PC-3 (cell line): ENCODE data around the gene UBE2R2. TPM values are rescaled to one million over a fixed set of nuclear protein-coding genes. Genes with fewer than 3 reads are reported as not detected.
A peak's percentile ranks its signal among the peaks of the same experiment; 100 is the strongest.

Source experiments
- ATAC-seq: fragments of 200-7000 bp; cut with Tn5 transposase; 2 replicates; pipeline ENCODE4 v1.9.1; 2020; ENCODE audit warnings: mild to moderate bottlenecking, moderate library complexity
- BruUV-seq: library from RNA; stranded (reverse); fragments of 400-500 nt; replicated peaks from 2 replicates; lab custom pipeline; 2021; lab: Mats Ljungman, UMichigan
- CTCF ChIA-PET: fragments of 300-600 bp; sonication (Branson Sonifier 250); formaldehyde crosslinking; loops from one replicate; lab custom pipeline; 2022; ENCODE audit warnings: antibody characterized with exemption; lab: Charles Lee
- POLR2A ChIA-PET: fragments of 300-600 bp; sonication (Branson Sonifier 250); formaldehyde crosslinking; loops from one replicate; lab custom pipeline; 2022; ENCODE audit warnings: antibody characterized with exemption; ENCODE audit not compliant: unreplicated experiment; lab: Charles Lee
- DNase-seq: peaks from one replicate; pipeline ENCODE4 v3.0.0-alpha.2; 2015
- H2AFZ ChIP-seq: fragments of 300-600 bp; sonication (generic); 2 replicates; pipeline ENCODE4 v1.6.0; 2016; ENCODE audit warnings: antibody characterized with exemption, low read length
- H3F3A ChIP-seq: fragments of 300-600 bp; sonication (generic); one replicate; pipeline ENCODE4 v1.6.0; 2017; ENCODE audit warnings: antibody characterized with exemption, low read length, control low read depth, mild to moderate bottlenecking; ENCODE audit not compliant: unreplicated experiment
- H3K27ac ChIP-seq: fragments of 300-600 bp; sonication (generic); 2 replicates; pipeline ENCODE4 v1.5.1; 2016; ENCODE audit warnings: mild to moderate bottlenecking, low read length
- H3K27me3 ChIP-seq: fragments of 300-600 bp; sonication (generic); 2 replicates; pipeline ENCODE4 v1.6.1; 2016; ENCODE audit warnings: low read length, mixed read lengths
- H3K36me3 ChIP-seq: fragments of 300-600 bp; sonication (generic); 2 replicates; pipeline ENCODE4 v1.6.1; 2016; ENCODE audit warnings: low read depth, mixed run types, low read length, mixed read lengths
- H3K4me1 ChIP-seq: fragments of 300-600 bp; sonication (generic); 2 replicates; pipeline ENCODE4 v1.5.1; 2016; ENCODE audit warnings: low read length; ENCODE audit not compliant: insufficient read depth
- H3K4me2 ChIP-seq: fragments of 300-600 bp; sonication (generic); 2 replicates; pipeline ENCODE4 v1.6.0; 2016; ENCODE audit warnings: low read length
- H3K4me3 ChIP-seq: fragments of 300-600 bp; sonication (generic); 2 replicates; pipeline ENCODE4 v1.5.1; 2016; ENCODE audit warnings: mild to moderate bottlenecking, low read length, mixed read lengths
- H3K79me2 ChIP-seq: fragments of 300-600 bp; sonication (generic); 2 replicates; pipeline ENCODE4 v1.6.1; 2017; ENCODE audit warnings: low read length, mixed read lengths
- H3K9ac ChIP-seq: fragments of 300-600 bp; sonication (generic); 2 replicates; pipeline ENCODE4 v1.6.0; 2016; ENCODE audit warnings: mild to moderate bottlenecking, low read length
- H3K9me2 ChIP-seq: fragments of 300-600 bp; sonication (generic); replicated peaks from 2 replicates; pipeline ENCODE4 v1.6.1; 2016; ENCODE audit warnings: mixed run types, low read length, mixed read lengths
- H3K9me3 ChIP-seq: fragments of 300-600 bp; sonication (generic); 2 replicates; pipeline ENCODE4 v1.6.1; 2016; ENCODE audit warnings: low read length, mixed read lengths
- H4K20me1 ChIP-seq: fragments of 300-600 bp; sonication (generic); 2 replicates; pipeline ENCODE4 v1.6.1; 2016; ENCODE audit warnings: low read length, mixed read lengths
- EZH2 ChIP-seq: fragments of 300-600 bp; sonication (generic); IDR thresholded peaks from one replicate; pipeline ENCODE4 v1.6.1; 2017; ENCODE audit warnings: antibody characterized with exemption, mild to moderate bottlenecking, low read length; ENCODE audit not compliant: unreplicated experiment
- EZH2phosphoT487 ChIP-seq: fragments of 300-600 bp; sonication (generic); IDR thresholded peaks from 2 replicates; pipeline ENCODE4 v1.6.1; 2018; ENCODE audit warnings: mild to moderate bottlenecking, antibody characterized with exemption, low read length, borderline replicate concordance
- intact Hi-C: fragments of 100-400 bp; cut with micrococcal nuclease; formaldehyde crosslinking; loops from 2 replicates; pipeline ENCODE4 v1.9.0; 2023
- total RNA-seq: library from RNA; depleted of rRNA; stranded (reverse); fragments of >200 nt; gene quantifications from 2 replicates; pipeline ENCODE4 v1.2.3, GENCODE V29; 2014
- TF ChIP-seq, protein P1 (sequence below): fragments of 300-600 bp; sonication (generic); conservative IDR thresholded peaks from 2 replicates; pipeline ENCODE4 v1.5.1; 2017; ENCODE audit warnings: antibody characterized with exemption, low read depth, mild to moderate bottlenecking, low read length

Gene UBE2R2
- total RNA-seq, 1 experiment from 2014 or later: 18.4 TPM

- no peaks in the 10 kb centered on the region for H3K36me3 ChIP-seq
- TF ChIP-seq EZH2phosphoT487: no peak
- TF ChIP-seq, protein P1, sequence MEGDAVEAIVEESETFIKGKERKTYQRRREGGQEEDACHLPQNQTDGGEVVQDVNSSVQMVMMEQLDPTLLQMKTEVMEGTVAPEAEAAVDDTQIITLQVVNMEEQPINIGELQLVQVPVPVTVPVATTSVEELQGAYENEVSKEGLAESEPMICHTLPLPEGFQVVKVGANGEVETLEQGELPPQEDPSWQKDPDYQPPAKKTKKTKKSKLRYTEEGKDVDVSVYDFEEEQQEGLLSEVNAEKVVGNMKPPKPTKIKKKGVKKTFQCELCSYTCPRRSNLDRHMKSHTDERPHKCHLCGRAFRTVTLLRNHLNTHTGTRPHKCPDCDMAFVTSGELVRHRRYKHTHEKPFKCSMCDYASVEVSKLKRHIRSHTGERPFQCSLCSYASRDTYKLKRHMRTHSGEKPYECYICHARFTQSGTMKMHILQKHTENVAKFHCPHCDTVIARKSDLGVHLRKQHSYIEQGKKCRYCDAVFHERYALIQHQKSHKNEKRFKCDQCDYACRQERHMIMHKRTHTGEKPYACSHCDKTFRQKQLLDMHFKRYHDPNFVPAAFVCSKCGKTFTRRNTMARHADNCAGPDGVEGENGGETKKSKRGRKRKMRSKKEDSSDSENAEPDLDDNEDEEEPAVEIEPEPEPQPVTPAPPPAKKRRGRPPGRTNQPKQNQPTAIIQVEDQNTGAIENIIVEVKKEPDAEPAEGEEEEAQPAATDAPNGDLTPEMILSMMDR: no peak
- no peak for TF ChIP-seq EZH2
- no peaks in the 10 kb centered on the region for H3K27me3 ChIP-seq
- H4K20me1 ChIP-seq: peaks cover 28% of the 10 kb centered on the region
- ChIA-PET POLR2A (no interaction called here), CTCF (no interaction called here)
- no TSS peak for BruUV-seq
- H3K9me2 ChIP-seq: no peaks in the 10 kb centered on the region
- intact Hi-C loops: no loop called here
- no peak overlapping the region for H3K4me3 ChIP-seq
- H3K9ac ChIP-seq: no peak overlapping the region
- H2AFZ ChIP-seq: no peak overlapping the region
- peaks cover 99% of the 10 kb centered on the region for H3K79me2 ChIP-seq
- no peaks in the 10 kb centered on the region for H3K9me3 ChIP-seq
- H3F3A ChIP-seq: no peaks in the 10 kb centered on the region
- H3K27ac ChIP-seq: no peak overlapping the region
- no peak overlapping the region for H3K4me2 ChIP-seq
- ATAC-seq (no peak), DNase-seq (no peak)
- peaks cover 8% of the 10 kb centered on the region; the same call in 1 of the 2 replicates for H3K4me1 ChIP-seq
Measured at GRCh38 chr9:33880211-33881089, 63.5 kb downstream of the UBE2R2 start.

DNA sequence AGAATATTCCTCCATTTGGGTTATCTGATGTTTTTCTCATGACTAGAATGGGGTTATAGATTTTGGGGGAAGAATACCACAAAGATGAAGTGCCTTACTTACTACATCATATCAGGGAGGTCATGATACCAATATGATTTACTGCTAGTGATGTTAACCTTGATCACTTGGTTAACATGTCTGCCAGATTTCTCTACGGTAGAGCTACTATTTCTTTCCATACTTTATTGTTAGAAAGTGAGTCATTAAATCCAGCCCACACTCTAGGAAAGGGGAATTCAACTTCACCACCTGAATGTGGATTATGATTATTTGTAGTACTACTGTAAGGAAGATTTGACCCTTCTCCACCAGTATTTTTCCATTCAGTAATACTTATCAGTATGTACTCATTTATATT, 64.7 kb downstream of the UBE2R2 start:
- POLR2A ChIA-PET: no interaction called here

More for the DNA sequence above, 64.7 kb downstream of the UBE2R2 start:
- H4K20me1 ChIP-seq: peaks cover 27% of the 10 kb centered on the region; the same call in 1 of the 2 replicates
- intact Hi-C loops: no loop called here
- CTCF ChIA-PET: no interaction called here
- no peak overlapping the region for H3K9ac ChIP-seq
- H3K4me3 ChIP-seq: no peak overlapping the region
- H3K79me2 ChIP-seq: peaks cover 98% of the 10 kb centered on the region
- peak; percentile 10 for DNase-seq
- peaks cover 8% of the 10 kb centered on the region; the same call in 1 of the 2 replicates for H3K4me1 ChIP-seq
- H2AFZ ChIP-seq: no peak overlapping the region
- H3K4me2 ChIP-seq: no peak overlapping the region
- H3K9me2 ChIP-seq: no peaks in the 10 kb centered on the region
- H3K9me3 ChIP-seq: no peaks in the 10 kb centered on the region
- BruUV-seq: no TSS peak
- H3K36me3 ChIP-seq: no peaks in the 10 kb centered on the region
- TF ChIP-seq EZH2phosphoT487: no peak
- TF ChIP-seq, protein P1: no peak
- no peak for TF ChIP-seq EZH2
- no peaks in the 10 kb centered on the region for H3F3A ChIP-seq
- H3K27ac ChIP-seq: no peak overlapping the region
- H3K27me3 ChIP-seq: no peaks in the 10 kb centered on the region
- no peak for ATAC-seq
